Motor neuron (in vitro differentiated cells): ENCODE data around the gene XAGE1B. TPM values are rescaled to one million over a fixed set of nuclear protein-coding genes. Genes with fewer than 3 reads are reported as not detected.
"Not testable (repeated sequence)": the region's sequence is repeated elsewhere in the genome, so short reads cannot be mapped to it uniquely, and the experiment has no call there.

Source experiments
- ATAC-seq, 8 experiments: fragments of 200-7000 bp; cut with Tn5 transposase; replicated peaks in 6 of 8; 2 replicates each; pipeline ENCODE4 v1.8.0; 2021; ENCODE audit warnings: mild to moderate bottlenecking in 8 of 8, moderate library complexity in 8 of 8
- H3K27ac ChIP-seq, 2 donors: fragments of 250-450 bp; sonication (Bioruptor Pico); 2 replicates each; pipeline ENCODE4 v1.9.0; 2021; ENCODE audit warnings: antibody characterized with exemption in 2 of 2, mild to moderate bottlenecking in 2 of 2, moderate library complexity in 1 of 2
- H3K4me1 ChIP-seq, 2 donors: fragments of 250-450 bp; sonication (Bioruptor Pico); replicated peaks in 1 of 2; 2 replicates each; pipeline ENCODE4 v1.6.1; 2021; ENCODE audit warnings: antibody characterized with exemption in 2 of 2, mild to moderate bottlenecking in 2 of 2, moderate library complexity in 1 of 2
- H3K4me3 ChIP-seq, 5 donors: fragments of 250-450 bp; sonication (Bioruptor Pico); 2 replicates each; pipeline ENCODE4 v1.9.0; 2021; ENCODE audit warnings: antibody characterized with exemption in 5 of 5, mild to moderate bottlenecking in 5 of 5, moderate library complexity in 4 of 5
- WGBS, 10 experiments: fragments of 450-650 bp; shearing (Covaris generic); methylation state at CpG; one replicate each; pipeline ENCODE4 v1.0.0; 2022; 5-methylcytosine and 5-hydroxymethylcytosine counted together
- in situ Hi-C, 9 experiments: fragments of 400-800 bp; cut with MboI; loops; one replicate each; pipeline ENCODE4 v1.15.0; 2021; ENCODE audit warnings: low sequenced_read_pairs in 9 of 9, low pct_unique_long_range_greater_than_20kb in 2 of 9; ENCODE audit not compliant: unreplicated experiment in 9 of 9
- total RNA-seq, 8 experiments: library from RNA; unstranded; fragments of 300-600 nt; gene quantifications; 2 replicates each; pipeline versions ENCODE4 v1.2.3 to v1.2.4, GENCODE V29; 2022

Gene XAGE1B
- total RNA-seq, 8 experiments from 2014 or later: 0.42 to 1.0 TPM; not detected in 6

- in situ Hi-C loops: no loop called here
- WGBS, 10 experiments: no CpG with 5 or more reads among the region's 4 CpGs
- no peaks in the 10 kb centered on the region for H3K4me1 ChIP-seq
- ATAC-seq: no peak
- no peak overlapping the region for H3K4me3 ChIP-seq
- no peak overlapping the region for H3K27ac ChIP-seq
These were observed 12.3 kb downstream of the XAGE1B start for GRCh38 chrX:52504551-52504950.

- ATAC-seq, in situ Hi-C loops, H3K4me1 ChIP-seq, H3K27ac ChIP-seq, H3K4me3 ChIP-seq: not testable (repeated sequence)
- no CpG with 5 or more reads among the region's 6 CpGs for WGBS, 10 experiments
These were observed 15.5 kb downstream of the XAGE1B start for GRCh38 chrX:52501362-52501761.

GRCh38 chrX:52496419-52496772 is 20.5 kb downstream of the XAGE1B start:
- no CpG with 5 or more reads among the region's 5 CpGs for WGBS, 10 experiments
- in situ Hi-C loops: not testable (repeated sequence)

GRCh38 chrX:52495545-52496418 is 21.1 kb downstream of the XAGE1B start, which contains the start of gene XAGE1A:
TSS of gene XAGE1A (plus strand) at chrX:52495808. CDS start at chrX:52497362, 1,554 bp downstream.
- H3K4me1 ChIP-seq, H3K27ac ChIP-seq, ATAC-seq, H3K4me3 ChIP-seq, in situ Hi-C loops: not testable (repeated sequence)
- WGBS, 10 experiments: no CpG with 5 or more reads among the region's 41 CpGs

More at GRCh38 chrX:52496419-52496772, 20.5 kb downstream of the XAGE1B start:
- not testable (repeated sequence) for H3K4me3 ChIP-seq, ATAC-seq, H3K27ac ChIP-seq, H3K4me1 ChIP-seq

GRCh38 chrX:52471301-52471700 is 45.6 kb downstream of the XAGE1B start:
- H3K4me3 ChIP-seq, in situ Hi-C loops, H3K4me1 ChIP-seq, ATAC-seq, H3K27ac ChIP-seq: not testable (repeated sequence)
- 0% methylated on average over 1 of the region's 1 CpG; no CpG with 5 or more reads in 9 of the 10 experiments for WGBS, 10 experiments

Other genes starting within 250 kb of the XAGE1B start
- not detected for gene XAGE2, start 148.0 kb downstream of the XAGE1B start, total RNA-seq
- not detected for gene XAGE1A, start 21.3 kb downstream of the XAGE1B start, total RNA-seq
- not detected for gene SSX7, start 137.8 kb upstream of the XAGE1B start, total RNA-seq
- gene SSX2, start 190.1 kb upstream of the XAGE1B start, total RNA-seq: not detected
- gene SSX2B, start 234.2 kb upstream of the XAGE1B start, total RNA-seq: under 1 TPM in 1 of 8 experiments, not detected in 7; 0.28 TPM